ENCODE measurements around the gene PDZD8. TPM values are rescaled to one million over a fixed set of nuclear protein-coding genes. Genes with fewer than 3 reads are reported as not detected.

Gene PDZD8
- polyA plus RNA-seq, 2 of the 4 experiments (the other 2 are of a cell fraction), result 27.4 to 76.7 TPM

DNA sequence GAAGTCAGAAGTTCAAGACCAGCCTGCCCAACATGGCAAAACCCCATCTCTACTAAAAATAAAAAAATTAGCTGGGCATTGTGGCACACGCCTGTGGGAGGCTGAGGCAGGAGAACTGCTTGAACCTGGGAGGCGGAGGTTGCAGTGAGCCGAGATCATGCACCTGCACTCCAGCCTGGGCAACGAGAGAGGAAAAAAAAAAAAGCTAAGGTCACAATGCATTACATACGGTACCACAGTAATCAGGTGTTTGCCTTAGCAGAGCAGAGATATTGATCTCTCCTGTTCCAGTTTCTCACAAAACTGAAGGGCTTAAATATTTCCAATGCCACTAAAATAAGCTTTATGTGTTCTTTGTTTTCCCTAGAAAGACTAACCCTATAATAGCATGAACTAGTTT lies 7.5 kb downstream of the PDZD8 start:
- H3K4me1 ChIP-seq, result peaks cover 80% of the 10 kb centered on the region
- ATAC-seq (no peak), FAIRE-seq (no peak), DNase-seq (ENCODE audit: low read depth in 1 of 2, low spot score in 1 of 2) (no peak)
- H3K9me3 ChIP-seq, result no peaks in the 10 kb centered on the region
- ChIA-PET CTCF (interaction anchor here (0.9 to 2.9 kb wide), 4 partner anchors 19 to 151 kb away, joined by 5 to 14 read pairs (median 10); no protein-coding TSS in a partner anchor), POLR2A (no interaction called here)
- H3K4me2 ChIP-seq, result peak overlapping the region; percentile 92
- TF ChIP-seq E2F6 (IDR thresholded peaks at IDR 0.05; ENCODE audit: borderline replicate concordance, low read depth) (no peak), EHMT2 (IDR thresholded peaks at IDR 0.05; ENCODE audit: low read depth) (no peak), PHF8 (IDR thresholded peaks at IDR 0.05; ENCODE audit: borderline replicate concordance, low read depth) (no peak)
- peak overlapping the region; percentile 33; the same call in 1 of the 3 replicates for H3K4me3 ChIP-seq
- WGBS (ENCODE audit: missing lambda C conversion rate), result 43% methylated on average over 5 of the region's 5 CpGs
- H3K27ac ChIP-seq, result peak overlapping the region; percentile 89 to 92

DNA sequence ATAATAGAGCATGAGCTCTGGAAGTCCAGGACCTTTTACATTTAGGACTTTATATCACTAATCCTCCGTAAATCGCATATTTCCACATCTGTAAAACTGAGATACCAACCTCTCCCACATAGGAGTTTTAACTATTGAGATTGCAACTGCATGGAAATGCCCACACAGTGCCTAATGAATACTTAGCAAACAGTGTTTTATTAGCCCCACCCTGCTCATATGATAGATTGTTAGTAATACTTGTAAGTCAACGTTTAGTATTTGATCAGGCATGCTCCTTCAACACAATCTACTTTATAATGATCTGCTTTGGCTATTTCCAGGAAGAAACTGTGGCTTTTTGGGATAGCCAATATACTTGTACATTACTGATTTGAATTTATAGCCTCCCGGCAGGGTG lies 8.5 kb downstream of the PDZD8 start:
- no peak for DNase-seq (ENCODE audit: low read depth in 1 of 2, low spot score in 1 of 2)
- CTCF ChIA-PET, result interaction anchor here (1.9 to 2.9 kb wide), 2 partner anchors 47 to 150 kb away, joined by 13 to 14 read pairs; no protein-coding TSS in a partner anchor
- peak overlapping the region; percentile 92 for H3K4me2 ChIP-seq
- 6% methylated on average over 4 of the region's 4 CpGs for WGBS (ENCODE audit: missing lambda C conversion rate)
- FAIRE-seq, result peak; percentile 94
- peaks cover 86% of the 10 kb centered on the region for H3K4me1 ChIP-seq
- no peak; a peak in 1 of 6 replicates for ATAC-seq
- no peak for TF ChIP-seq REST (IDR thresholded peaks at IDR 0.05)
- no peak for TF ChIP-seq RCOR1 (IDR thresholded peaks at IDR 0.05; ENCODE audit: low read depth, low read length)
- TF ChIP-seq PHF8 (IDR thresholded peaks at IDR 0.05; ENCODE audit: borderline replicate concordance, low read depth), result no peak
- no peak for TF ChIP-seq PBX3 (IDR thresholded peaks at IDR 0.05)
- peak overlapping the region; percentile 33 for H3K4me3 ChIP-seq
- POLR2A ChIA-PET, result interaction anchor here (0.9 kb wide), 1 partner anchor 8 kb away, joined by 4 read pairs; no protein-coding TSS in a partner anchor
- peak overlapping the region; percentile 89 to 92 for H3K27ac ChIP-seq
- no peaks in the 10 kb centered on the region for H3K9me3 ChIP-seq

DNA sequence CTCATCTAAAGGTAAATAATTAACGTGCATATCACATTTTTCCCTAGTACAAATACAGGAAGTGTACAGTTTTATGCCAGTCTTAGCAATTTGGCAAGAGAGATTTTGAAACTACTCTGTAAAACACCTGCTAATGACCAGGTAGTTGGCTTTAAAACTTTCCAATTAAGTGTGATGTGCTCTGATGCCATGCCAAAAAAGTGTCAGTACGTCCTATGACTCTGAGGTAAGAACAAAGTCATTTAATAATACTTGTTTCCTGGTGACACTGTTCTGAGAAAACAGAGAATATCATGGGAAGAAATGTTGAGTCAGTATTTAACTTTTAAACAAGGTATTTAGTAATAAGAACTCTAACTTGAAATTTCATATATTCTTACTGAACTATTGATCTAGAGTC lies 9.6 kb downstream of the PDZD8 start:
- Histone ChIP-seq H3K4me1 (peaks cover 86% of the 10 kb centered on the region), H3K27ac (peak overlapping the region; percentile 89 to 92), H3K4me3 (peak overlapping the region; percentile 33; the same call in 2 of the 3 replicates), H3K4me2 (peak overlapping the region; percentile 92), H3K9me3 (no peaks in the 10 kb centered on the region)
- CTCF ChIA-PET, result interaction anchor here (2.9 kb wide), 1 partner anchor 149 kb away, joined by 13 read pairs; no protein-coding TSS in a partner anchor
- FAIRE-seq (peak; percentile 87), DNase-seq (ENCODE audit: low read depth in 1 of 2, low spot score in 1 of 2) (peak in 1 of 2 experiments; percentile 75), ATAC-seq (peak; percentile 9 to 33; a peak in 1 of 6 replicates)
- POLR2A ChIA-PET, result interaction anchor here (0.9 kb wide), 1 partner anchor 9 kb away, joined by 4 read pairs; no protein-coding TSS in a partner anchor
- WGBS (ENCODE audit: missing lambda C conversion rate), result 0% methylated on average over 2 of the region's 2 CpGs
- TF ChIP-seq SMC3 (IDR thresholded peaks at IDR 0.05), result no peak
- peak; percentile 92 for TF ChIP-seq JUNB (IDR thresholded peaks at IDR 0.05)
- TF ChIP-seq ESRRA (IDR thresholded peaks at IDR 0.05; ENCODE audit: borderline replicate concordance, low read length), result no peak
- no peak for TF ChIP-seq PHF8 (IDR thresholded peaks at IDR 0.05; ENCODE audit: borderline replicate concordance, low read depth)
- no peak for TF ChIP-seq KDM1A (IDR thresholded peaks at IDR 0.05; ENCODE audit: low read depth)
- TF ChIP-seq, protein P1, sequence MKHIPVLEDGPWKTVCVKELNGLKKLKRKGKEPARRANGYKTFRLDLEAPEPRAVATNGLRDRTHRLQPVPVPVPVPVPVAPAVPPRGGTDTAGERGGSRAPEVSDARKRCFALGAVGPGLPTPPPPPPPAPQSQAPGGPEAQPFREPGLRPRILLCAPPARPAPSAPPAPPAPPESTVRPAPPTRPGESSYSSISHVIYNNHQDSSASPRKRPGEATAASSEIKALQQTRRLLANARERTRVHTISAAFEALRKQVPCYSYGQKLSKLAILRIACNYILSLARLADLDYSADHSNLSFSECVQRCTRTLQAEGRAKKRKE (CRISPR knock-in tag; IDR thresholded peaks at IDR 0.05; ENCODE audit: low read depth), result no peak
- no peak for TF ChIP-seq HOXB13 (CRISPR knock-in tag; IDR thresholded peaks at IDR 0.05; ENCODE audit: low read depth)
- TF ChIP-seq GATA3 (IDR thresholded peaks at IDR 0.05; ENCODE audit: borderline replicate concordance), result peak; percentile 86
- TF ChIP-seq TP53 (CRISPR knock-in tag; IDR thresholded peaks at IDR 0.05), result no peak
- no peak for TF ChIP-seq RCOR1 (IDR thresholded peaks at IDR 0.05; ENCODE audit: low read depth, low read length)
- TF ChIP-seq BHLHE40 (IDR thresholded peaks at IDR 0.05; ENCODE audit: low read depth, low read length), result no peak
- TF ChIP-seq, protein P2, sequence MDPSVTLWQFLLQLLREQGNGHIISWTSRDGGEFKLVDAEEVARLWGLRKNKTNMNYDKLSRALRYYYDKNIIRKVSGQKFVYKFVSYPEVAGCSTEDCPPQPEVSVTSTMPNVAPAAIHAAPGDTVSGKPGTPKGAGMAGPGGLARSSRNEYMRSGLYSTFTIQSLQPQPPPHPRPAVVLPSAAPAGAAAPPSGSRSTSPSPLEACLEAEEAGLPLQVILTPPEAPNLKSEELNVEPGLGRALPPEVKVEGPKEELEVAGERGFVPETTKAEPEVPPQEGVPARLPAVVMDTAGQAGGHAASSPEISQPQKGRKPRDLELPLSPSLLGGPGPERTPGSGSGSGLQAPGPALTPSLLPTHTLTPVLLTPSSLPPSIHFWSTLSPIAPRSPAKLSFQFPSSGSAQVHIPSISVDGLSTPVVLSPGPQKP (IDR thresholded peaks at IDR 0.05; ENCODE audit: low read depth, low read length), result no peak
- no peak for TF ChIP-seq HOXB5 (CRISPR knock-in tag; IDR thresholded peaks at IDR 0.05)
- TF ChIP-seq REST (IDR thresholded peaks at IDR 0.05), result no peak
- TF ChIP-seq HDAC2 (IDR thresholded peaks at IDR 0.05), result no peak

All from A549 (cell line).